HG03025 (cell line): ENCODE results near the gene PRKACA.

Source experiments
- ATAC-seq: cut with Tn5 transposase; IDR thresholded peaks from one replicate; pipeline ENCODE4 v1.9.1; 2021; ENCODE audit warnings: mild to moderate bottlenecking, moderate library complexity; ENCODE audit not compliant: unreplicated experiment, low FRiP score

Gene PRKACA

GRCh38 chr19:14073925-14074838, 43.4 kb downstream of the PRKACA start:
- no peak for ATAC-seq

GRCh38 chr19:14073261-14073924, 44.2 kb downstream of the PRKACA start:
- no peak for ATAC-seq

DNA sequence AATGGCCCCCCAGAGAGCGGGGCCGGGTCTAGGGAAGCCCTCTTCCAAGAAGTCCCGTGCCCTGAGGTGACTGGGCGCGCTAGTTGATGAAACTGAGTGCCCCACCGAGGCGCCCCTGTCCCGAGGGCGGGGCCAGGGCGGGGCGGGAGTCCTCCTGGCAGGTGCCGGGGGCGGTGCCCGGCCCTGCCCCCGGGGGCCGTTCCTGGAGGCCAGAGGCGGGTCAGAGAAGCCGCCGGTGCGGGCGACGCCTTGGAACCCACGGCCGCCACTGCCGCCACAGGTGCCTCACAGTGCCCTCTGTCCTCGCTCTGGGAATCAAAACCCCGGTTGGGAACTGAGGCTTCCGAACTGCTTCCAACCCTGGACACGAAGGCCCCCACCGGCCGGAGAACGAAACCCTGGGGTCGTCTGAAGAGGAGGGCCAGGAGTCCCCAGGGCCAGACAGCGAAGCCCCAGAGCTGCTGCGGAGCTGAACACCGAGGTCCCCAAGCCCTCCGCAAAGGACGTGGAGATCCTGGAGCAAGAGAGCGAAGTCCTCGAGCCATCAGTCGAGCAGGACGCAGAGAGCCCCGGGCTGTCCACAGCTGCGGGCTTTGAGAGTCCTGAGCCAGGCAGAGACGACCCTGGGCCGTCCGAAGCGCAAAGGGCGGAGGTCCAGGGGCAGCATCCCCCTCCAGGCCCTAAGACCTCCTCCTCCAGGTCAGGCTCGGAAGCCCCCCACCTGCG, 44.9 kb downstream of the PRKACA start, which contains the start of gene MISP3:
TSS of gene MISP3 (plus strand) at position 252 of the 726 bp plus-strand sequence. CDS start 524 bp downstream, outside the sequence.
- ATAC-seq: no peak

DNA sequence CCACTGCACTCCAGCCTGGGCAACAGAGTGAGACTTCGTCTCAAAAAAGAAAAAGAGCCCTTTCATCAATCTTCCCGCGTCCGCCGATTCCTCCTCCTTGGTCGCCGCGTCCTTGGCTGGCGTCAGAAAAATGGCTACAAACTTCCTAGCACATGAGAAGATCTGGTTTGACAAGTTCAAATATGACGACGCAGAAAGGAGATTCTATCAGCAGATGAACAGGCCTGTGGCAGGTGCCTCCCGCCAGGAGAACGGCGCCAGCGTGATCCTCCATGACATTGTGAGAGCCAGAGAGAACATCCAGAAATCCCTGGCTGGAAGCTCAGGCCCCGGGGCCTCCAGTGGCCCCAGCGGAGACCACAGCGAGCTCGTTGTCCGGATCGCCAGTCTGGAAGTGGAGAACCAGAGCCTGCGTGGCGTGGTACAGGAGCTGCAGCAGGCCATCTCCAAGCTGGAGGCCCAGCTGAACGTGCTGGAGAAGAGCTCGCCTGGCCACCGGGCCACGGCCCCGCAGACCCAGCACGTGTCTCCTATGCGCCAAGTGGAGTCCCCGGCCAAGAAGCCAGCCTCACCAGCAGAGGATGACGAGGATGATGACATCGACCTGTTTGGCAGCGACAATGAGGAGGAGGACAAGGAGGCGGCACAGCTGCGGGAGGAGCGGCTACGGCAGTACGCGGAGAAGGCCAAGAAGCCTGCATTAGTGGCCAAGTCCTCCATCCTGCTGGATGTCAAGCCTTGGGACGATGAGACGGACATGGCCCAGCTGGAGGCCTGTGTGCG, 47.1 kb downstream of the PRKACA start:
- ATAC-seq: no peak

- ATAC-seq: no peak
Observed at GRCh38 chr19:14066134-14066533, 51.4 kb downstream of the PRKACA start.

- ATAC-seq: no peak
Observed at GRCh38 chr19:14063105-14063504, 54.5 kb downstream of the PRKACA start.

DNA sequence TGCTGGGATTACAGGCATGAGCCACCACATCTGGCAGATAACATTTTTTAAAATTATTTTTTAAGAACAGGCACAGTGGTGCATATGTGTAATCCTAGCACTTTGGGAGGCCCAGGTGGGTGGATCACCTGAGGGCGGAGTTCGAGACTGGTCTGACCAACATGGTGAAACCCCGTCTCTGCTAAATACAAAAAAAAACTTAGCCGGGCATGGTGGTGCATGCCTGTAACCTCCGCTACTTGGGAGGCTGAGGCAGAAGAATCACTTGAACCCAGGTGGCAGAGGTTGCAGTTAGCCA, 55.1 kb downstream of the PRKACA start:
- ATAC-seq: no peak

- ATAC-seq: no peak
Observed at GRCh38 chr19:14061751-14062557, 55.6 kb downstream of the PRKACA start, which contains the start of gene PALM3. PALM3 (minus strand) TSS chr19:14062076; CDS start chr19:14061980, 96 bp downstream.

- no peak for ATAC-seq
Observed at GRCh38 chr19:14061081-14061749, 56.3 kb downstream of the PRKACA start.

DNA sequence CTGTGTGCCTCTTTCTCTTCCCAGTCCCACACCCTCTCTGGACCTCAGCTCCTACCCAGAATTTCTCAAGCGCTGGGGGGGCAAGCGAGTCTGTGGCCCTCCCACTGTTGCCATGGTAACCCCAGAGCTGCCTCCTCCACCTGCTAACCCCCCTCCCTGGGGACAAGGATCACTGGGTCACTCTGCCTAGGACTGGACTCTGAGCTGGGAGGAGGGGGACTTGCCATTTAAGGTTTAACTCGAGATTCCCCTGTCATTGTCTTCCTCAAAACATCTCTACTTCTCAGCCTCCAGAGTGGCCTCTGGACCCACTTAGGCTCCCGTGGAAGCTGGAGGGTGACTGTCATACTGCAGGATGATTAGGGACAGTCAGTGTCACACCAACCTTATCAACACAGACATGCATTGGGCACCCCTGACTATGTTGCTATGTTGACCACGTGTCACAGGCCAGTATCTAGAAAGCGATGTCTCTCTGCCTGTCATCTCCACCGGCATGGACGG, 57.9 kb downstream of the PRKACA start:
- ATAC-seq: no peak

DNA sequence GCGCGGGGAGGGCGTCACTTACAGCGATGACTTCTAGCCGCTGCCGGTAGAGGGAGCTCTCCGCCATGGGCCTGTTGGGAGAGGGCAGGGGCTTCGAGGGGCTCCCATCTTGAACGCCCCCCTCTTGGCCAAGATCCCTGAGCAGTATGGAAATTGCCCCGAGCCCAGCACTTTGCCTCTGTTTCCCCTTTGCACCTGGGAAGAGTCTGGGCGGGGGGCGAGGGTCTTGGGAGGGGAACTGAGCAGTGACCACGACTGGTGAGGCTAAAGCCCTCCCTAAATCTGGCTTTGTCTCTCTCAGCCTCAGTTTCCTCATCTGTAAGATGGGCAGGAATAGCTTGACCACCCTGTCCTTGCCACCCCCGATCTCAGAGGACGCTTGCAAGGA, 58.5 kb downstream of the PRKACA start:
- no peak for ATAC-seq

DNA sequence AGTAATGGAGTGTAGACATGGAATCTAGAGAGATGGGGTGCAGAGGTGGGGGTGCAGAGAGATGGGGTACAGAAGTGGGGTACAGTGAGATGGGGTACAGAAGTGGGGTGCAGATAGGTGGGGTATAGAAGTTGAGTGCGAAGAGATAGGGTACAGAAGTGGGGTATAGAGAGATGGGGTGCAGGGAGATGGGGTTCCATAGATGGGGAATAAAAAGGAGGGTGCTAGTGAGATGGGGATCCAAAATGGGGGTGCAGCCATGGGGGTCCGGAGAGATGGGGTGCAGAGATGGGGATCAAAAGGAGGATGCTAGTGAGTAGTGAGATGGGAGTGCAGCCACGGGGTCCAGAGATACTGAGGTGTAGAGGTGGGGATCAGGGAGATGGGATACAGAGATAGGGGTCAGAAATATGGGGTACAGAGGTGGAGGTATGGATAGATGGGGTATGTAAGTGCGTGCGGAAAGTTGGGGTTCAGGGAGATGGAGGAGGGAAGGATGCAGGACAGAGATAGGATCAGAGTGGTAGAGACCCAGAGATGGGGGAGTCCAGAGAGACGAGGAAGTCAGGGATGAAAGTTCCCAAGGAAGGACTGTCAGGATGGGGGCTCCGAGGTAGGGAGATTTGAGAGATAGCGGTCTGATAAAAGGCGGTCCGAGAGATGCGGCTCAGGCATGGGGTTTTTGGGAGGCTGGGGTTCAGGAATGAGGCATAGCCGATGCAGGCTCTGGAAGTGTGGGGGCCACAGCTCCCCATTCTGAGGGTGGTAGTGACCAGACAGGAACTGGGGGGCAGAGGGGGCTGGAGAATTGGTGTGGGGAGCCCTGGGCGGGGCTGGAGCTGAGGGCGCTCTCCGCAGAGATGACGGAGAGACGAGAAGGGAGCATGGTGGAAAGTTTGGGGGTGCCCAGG, 59.1 kb downstream of the PRKACA start:
- ATAC-seq: no peak

DNA sequence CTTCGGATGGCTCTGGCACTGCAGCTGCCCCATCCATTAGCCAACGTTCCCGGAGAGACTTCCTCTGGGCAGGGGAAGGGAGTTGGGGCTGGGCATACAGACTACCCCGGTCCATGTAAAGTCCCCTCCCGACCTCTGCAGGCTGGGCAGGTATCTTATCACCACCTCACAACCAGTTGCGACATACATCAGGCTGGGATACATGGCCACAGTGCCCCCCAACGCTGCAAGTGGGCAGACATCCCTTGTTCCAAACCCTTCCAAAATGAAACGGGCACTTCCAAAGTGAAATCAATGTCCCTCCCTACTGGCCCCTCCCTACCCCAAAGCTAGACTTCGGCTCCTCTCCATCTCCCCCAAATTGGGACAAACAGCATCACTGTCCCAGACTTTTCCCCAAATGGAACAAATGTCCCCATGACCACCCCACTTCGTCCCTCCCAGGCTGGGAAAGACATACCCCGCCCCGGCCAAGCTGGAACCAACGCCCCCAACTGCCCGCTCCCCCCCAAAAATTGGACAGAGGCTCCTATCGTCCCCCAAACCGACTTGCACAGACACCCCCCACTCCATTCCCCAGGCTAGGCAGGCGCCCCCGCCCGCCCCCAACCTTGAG, 60.7 kb downstream of the PRKACA start:
- no peak for ATAC-seq

DNA sequence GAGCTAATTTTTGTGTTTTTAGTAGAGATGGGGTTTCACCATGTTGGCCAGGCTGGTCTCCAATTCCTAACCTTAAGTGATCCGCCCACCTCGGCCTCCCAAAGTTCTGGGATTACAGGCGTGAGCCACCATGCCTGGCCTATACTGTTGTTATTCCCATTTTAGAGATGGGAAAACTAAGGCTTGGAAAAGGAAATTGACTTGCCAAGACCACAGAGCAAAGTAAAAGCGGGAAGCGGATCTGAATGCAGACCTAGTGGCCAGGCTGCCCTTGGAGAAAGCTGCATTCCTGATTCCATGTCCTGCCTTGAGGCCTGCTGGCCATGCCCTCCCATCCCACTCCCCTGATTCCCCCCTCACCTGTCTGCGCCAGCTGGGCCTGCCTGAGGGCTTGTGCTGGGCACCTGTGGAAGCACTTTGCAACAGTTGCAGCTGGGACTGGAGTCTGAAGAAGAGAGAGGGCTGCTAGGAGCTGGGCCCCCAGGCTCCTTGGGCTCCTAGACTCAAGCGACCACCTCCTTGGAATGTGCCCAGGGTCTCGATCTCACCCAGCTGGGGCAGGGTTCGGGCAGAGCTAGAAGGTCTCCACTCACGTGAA, 61.4 kb downstream of the PRKACA start:
- no peak for ATAC-seq

DNA sequence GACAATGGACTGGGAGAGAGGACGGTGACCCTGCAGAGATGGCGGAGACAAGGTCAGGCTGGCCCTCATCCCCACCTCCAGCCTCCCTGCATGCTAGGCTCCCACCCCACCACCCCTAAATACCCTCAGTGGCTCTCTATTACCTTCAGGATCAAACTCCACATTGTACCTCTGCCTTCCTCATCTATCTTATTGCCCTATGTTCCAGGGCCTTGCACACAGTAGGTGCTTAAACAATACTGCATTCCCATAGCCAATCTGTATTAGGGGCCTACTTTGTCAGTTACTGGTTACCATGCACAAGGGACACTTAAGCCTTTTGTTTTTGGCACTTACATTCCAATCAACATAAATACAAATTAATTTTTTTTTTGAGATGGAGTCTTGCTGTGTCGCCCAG, 62.2 kb downstream of the PRKACA start:
- ATAC-seq: no peak

DNA sequence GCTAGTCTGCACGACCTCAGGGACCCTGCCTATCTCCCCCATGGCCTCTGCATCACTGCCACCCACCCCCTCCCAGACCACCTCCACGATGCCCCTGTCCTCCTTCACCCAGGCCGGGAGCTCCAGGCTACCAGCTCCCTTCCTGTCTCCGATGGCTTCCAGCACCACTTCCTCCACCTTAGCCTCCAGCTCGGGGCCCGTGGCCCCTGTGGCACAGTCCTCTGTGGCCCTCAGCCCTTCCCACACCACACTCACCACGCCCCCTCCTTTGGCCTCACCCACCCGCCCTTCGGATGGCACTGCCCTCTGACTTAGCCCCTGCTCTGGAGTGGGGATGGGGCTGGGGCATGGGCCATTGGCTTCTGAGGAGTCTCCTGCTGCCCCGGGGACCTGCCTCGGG, 62.8 kb downstream of the PRKACA start:
- no peak for ATAC-seq

GRCh38 chr19:14054099-14054498, 63.5 kb downstream of the PRKACA start:
- ATAC-seq: no peak
